GM19240 (cell line): ENCODE measurements around the gene SCFD2.
"Not testable (repeated sequence)": the region's sequence is repeated elsewhere in the genome, so short reads cannot be mapped to it uniquely, and the experiment has no call there.

Experiments used
- DNase-seq: peaks from one replicate; pipeline ENCODE4 v3.0.0; 2011; ENCODE audit warnings: low spot score; ENCODE audit not compliant: insufficient read length

SCFD2 gene

GRCh38 chr4:53238352-53238751 lies 127.5 kb downstream of the SCFD2 start:
- DNase-seq = not testable (repeated sequence)

GRCh38 chr4:53237811-53238210 lies 128.1 kb downstream of the SCFD2 start:
- DNase-seq = not testable (repeated sequence)

- not testable (repeated sequence) for DNase-seq
These were observed 129.2 kb downstream of the SCFD2 start for GRCh38 chr4:53236624-53237023.

GRCh38 chr4:53235547-53235946 lies 130.3 kb downstream of the SCFD2 start:
- no peak for DNase-seq

GRCh38 chr4:53234669-53235068 lies 131.2 kb downstream of the SCFD2 start:
- DNase-seq = no peak

- no peak for DNase-seq
These were observed 131.8 kb downstream of the SCFD2 start for GRCh38 chr4:53234111-53234510.

GRCh38 chr4:53233114-53233795 lies 132.6 kb downstream of the SCFD2 start:
- DNase-seq = no peak

- no peak for DNase-seq
These were observed 133.5 kb downstream of the SCFD2 start for GRCh38 chr4:53232371-53232770.

GRCh38 chr4:53228036-53228435 lies 137.8 kb downstream of the SCFD2 start:
- no peak for DNase-seq

- no peak for DNase-seq
These were observed 138.4 kb downstream of the SCFD2 start for GRCh38 chr4:53227451-53227850.

- no peak for DNase-seq
These were observed 143.9 kb downstream of the SCFD2 start for GRCh38 chr4:53221832-53222480.

GRCh38 chr4:53219148-53219547 lies 146.7 kb downstream of the SCFD2 start:
- not testable (repeated sequence) for DNase-seq

- DNase-seq = no peak
These were observed 157.1 kb downstream of the SCFD2 start for GRCh38 chr4:53208753-53209152.

GRCh38 chr4:53205970-53206369 lies 159.9 kb downstream of the SCFD2 start:
- DNase-seq = no peak

- no peak for DNase-seq
These were observed 166.5 kb downstream of the SCFD2 start for GRCh38 chr4:53199356-53199755.

- no peak for DNase-seq
These were observed 168.1 kb downstream of the SCFD2 start for GRCh38 chr4:53197772-53198142.

GRCh38 chr4:53196882-53197771 lies 168.7 kb downstream of the SCFD2 start:
- peak; percentile 21 for DNase-seq

GRCh38 chr4:53195815-53196661 lies 169.8 kb downstream of the SCFD2 start:
- DNase-seq = no peak

- DNase-seq = no peak
These were observed 171.1 kb downstream of the SCFD2 start for GRCh38 chr4:53194727-53195126.

GRCh38 chr4:53193111-53193510 lies 172.8 kb downstream of the SCFD2 start:
- DNase-seq = no peak

GRCh38 chr4:53192496-53192895 lies 173.4 kb downstream of the SCFD2 start:
- DNase-seq = no peak
